ELF-1 (cell line): ENCODE results near the gene RASL10A.

Source experiments
- DNase-seq: peaks from one replicate; pipeline ENCODE4 v3.0.0-alpha.2; 2016; ENCODE audit warnings: low read depth, low spot score

Gene RASL10A

GRCh38 chr22:29323641-29324040, 8.1 kb upstream of the RASL10A start:
- DNase-seq, result no peak

- DNase-seq, result no peak
Observed at GRCh38 chr22:29320546-29320945, 5.0 kb upstream of the RASL10A start.

DNA sequence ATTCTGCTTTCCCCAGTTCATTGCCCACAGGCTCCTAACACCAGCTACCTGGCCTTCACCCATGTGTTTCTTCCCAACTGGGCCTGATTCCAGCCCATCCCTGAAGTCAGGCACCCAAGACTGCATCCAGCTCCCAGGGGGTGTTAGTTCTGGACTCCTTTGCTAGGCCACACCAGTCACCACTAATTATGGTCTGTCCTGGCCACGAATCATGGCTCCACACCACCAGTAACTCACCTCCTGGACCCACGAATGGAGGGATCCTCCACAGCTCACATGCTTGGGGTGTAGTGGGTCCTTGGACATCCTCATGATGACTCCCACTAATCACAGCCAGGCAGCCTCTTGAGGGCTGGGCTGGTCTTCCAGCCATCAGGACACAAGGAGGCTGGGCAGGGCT, 3.6 kb upstream of the RASL10A start:
- no peak for DNase-seq

- no peak for DNase-seq
Observed at GRCh38 chr22:29317827-29318454, 2.4 kb upstream of the RASL10A start.

DNA sequence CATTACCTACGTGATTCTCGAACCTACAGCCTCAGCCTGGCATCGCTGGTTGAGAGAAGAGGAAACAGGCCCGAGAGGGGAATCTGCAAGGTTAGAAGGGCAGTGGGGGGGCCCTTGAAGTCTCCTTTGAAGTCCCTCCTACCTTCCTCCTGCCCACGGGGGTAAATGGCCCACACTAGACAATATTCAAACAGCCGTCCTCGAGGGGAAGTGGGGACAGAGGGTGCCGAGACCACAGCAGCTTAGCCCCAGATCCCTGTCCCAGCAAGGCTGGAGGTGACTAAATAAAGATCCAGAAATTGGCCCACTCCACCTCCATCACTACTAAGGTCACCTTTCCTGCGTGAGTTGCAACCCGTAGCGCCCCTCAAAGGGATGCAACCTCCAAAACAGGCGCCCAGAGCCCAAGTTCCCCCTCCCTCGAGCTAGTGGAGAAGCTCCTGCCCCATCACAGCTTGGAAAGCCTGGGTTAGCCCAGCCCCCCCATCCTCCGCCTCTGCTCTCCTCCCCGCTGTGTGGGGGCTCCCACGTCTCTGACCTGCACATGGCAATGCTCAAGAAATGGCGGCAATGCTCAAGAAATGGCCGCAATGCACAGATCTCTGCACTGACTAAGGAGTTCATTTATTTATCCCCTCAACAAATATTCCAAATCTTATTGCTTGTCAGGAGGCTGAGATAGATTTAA, 788 bp upstream of the RASL10A start:
- DNase-seq, result no peak

DNA sequence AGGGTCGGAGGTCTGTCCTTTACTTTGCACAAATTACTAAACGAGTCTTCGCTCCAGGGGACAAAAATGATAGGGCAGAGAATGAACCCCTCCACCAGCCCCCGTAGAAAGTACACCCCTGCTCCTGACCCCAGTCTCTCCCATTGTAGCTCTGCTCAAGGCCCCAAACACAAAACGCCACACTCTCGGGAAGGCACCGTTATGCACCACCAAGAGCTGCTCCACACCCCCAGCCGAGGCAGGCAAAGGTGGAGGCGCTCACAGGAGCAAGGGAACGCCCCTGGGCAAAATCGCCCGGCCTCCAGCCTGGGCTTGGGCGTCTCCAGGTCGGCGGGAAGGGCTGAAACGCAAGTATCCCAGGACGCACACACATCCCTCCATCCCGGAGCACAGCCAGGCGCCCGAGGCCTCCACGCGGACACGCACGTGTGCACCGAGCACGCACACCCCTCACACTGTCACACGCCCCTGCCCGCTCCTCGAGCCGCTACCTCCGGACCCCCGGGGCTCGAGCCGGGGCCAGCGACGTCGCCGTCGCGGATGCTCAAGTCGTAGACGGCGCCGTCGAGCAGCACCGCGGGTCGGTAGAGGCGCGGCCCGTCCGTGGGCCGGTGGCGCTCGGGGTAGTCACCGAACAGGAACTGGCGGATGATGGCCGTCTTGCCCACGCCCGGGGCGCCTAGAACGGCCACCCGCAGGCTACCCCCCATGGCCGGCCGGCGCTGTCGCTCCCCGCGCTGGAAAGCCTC, 786 bp downstream of the RASL10A start:
- peak; percentile 71 for DNase-seq

GRCh38 chr22:29313576-29314466, 1.7 kb downstream of the RASL10A start:
- no peak for DNase-seq

GRCh38 chr22:29313126-29313575, 2.3 kb downstream of the RASL10A start:
- DNase-seq, result peak; percentile 93

DNA sequence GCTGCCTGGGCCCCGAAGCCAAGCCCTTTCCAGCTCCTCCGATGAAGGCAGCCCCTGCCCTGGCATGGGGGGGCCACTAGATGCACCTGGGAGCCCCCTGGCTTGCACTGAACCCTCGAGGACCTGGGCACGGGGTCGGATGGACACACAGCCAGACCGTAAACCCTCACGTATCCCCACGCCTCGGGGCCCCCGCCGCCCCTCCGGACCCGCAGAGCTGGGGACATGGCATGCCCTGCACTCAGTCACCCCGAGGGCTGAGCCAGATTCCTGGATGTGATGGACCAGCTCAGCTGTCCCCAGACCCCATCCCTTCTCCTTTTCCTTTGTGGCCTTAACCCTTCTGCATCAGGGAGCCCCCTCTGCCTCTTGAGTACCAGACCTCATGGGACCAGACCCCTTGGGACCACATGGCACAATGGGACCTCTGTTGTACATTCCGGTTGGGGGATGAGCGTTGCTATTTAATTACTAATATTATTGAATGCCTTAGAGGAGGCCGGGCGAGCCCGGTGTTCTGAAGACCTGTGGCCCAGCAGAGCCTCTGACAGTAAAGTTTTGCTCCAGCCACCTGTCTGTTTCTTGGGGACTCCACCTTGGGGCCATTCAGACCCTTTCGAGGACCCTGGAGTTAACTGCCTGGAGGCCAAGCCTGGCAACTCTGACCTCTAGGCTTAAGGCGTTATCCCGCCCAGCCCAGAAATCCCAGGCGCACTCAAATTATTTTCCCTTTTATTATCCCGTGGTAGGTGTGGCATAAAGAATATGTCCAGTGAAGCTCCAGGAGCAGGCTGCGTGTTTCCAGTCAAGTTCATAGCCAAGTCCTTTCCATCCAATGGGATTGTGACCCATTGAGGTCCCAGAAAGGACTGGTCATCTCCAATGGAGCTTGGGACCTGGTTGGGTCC, 3.0 kb downstream of the RASL10A start:
- DNase-seq, result no peak

GRCh38 chr22:29311464-29312217, 3.9 kb downstream of the RASL10A start:
- DNase-seq, result no peak

DNA sequence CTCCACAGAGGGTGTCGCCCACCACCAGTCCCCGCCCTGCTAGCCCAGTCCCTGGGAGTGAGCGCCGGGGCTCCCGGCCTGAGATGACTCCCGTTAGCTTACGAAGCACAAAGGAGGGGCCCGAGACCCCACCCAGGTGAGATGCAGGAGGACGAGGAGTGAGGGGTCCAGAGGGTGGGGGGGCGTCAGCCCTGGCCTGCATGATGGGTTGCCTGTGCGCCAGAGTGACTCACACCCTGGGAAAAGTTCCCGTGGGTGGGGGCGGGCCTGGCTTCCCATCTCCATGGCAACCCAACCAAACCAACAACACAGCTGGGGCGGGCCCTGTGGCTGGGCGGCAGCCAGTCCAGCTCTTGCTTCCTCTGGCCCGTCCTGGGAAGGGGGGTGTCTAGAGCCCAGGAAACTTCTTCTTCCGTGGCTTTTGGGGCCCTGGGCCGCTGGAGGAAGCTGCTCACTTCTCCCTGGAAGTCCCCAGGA, 4.6 kb downstream of the RASL10A start:
- DNase-seq, result peak; percentile 91

DNA sequence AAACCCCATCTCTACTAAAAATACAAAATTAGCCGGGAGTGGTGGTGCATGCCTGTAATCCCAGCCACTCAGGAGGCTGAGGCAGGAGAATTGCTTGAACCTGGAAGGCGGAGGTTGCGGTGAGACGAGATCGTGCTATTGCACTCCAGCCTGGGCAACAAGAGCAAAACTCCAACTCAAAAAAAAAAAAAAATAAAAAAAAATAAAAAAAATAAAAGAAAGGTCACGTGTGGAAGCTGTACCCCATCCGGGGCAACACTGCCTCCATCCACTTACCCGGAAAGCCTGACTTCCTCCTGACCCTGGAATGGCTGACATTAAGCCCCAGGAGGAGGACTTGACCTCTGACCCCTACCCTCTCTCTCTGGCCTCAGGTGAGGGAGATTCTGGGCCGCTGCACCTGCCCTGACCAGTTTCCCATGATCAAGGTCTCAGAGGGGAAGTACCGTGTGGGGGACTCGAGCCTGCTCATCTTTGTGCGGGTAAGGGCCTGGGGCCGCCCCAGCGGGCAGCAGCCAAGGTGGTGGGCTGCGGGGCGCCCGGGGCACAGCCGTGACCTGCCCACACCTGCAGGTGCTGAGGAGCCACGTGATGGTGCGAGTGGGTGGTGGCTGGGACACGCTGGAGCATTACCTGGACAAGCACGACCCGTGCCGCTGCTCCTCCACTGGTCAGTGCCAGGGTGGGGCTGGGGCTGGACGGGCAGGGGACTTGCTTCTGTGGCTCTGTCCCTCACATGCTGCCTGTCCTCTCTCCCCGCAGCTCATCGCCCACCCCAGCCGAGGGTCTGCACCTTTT, 5.2 kb downstream of the RASL10A start:
- DNase-seq, result peak; percentile 44

DNA sequence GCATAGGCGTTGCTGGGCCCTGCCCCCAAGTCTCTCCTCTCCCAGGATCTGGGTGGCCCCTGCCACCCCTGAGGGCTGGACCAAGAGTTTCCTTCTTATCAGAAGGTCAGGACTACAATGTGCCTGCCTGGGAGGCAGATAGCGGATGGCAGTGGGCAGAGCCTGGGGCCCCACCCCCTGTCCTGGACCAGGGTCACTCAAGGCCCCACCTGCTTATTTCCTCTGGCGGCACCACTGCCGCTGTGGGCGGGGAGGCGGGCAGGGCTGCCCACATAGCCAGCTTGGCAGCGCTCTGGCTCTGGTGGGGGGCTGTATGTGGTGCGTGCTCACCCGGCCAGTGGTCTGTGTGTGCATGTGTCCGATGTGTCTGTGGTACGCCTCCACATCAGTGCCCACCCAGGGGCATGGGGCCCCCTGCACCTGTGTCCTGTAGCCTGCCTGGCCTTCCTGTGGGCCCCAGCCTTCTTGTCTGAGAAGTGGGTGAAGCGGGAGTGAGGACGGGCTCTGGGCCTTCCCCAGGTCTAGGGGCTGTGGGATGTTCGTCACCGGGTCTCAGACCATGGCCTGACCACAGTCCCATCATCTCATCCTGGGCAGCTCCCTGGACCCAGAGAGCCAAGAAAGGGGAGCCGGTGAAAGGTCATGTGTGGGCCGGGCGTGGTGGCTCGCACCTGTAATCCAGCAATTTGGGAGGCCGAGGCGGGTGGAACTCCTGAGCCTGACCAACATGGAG, 6.0 kb downstream of the RASL10A start:
- no peak for DNase-seq

DNA sequence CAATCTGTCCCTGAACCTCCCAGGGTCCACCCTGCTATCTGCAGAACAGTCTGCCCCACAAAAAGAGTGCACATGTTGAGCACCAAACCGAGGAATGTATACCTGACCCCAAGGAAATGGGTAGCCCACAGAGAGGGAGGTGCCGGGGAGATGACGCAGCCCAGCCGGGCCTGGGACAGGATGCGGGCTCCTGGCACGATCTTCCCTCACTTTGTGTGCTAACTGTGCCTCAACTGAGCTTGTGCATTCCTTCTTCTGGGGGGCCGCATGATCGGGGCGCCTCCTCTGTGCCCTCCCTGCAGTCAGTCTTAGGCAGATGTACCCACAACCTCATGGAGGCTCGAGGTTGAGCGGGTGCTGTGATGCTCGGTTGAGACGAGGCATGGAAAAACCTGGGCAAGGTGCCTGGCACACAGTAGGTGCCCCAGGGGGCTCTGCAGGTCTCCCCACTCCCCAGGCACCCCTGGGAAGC, 6.7 kb downstream of the RASL10A start:
- no peak for DNase-seq

DNA sequence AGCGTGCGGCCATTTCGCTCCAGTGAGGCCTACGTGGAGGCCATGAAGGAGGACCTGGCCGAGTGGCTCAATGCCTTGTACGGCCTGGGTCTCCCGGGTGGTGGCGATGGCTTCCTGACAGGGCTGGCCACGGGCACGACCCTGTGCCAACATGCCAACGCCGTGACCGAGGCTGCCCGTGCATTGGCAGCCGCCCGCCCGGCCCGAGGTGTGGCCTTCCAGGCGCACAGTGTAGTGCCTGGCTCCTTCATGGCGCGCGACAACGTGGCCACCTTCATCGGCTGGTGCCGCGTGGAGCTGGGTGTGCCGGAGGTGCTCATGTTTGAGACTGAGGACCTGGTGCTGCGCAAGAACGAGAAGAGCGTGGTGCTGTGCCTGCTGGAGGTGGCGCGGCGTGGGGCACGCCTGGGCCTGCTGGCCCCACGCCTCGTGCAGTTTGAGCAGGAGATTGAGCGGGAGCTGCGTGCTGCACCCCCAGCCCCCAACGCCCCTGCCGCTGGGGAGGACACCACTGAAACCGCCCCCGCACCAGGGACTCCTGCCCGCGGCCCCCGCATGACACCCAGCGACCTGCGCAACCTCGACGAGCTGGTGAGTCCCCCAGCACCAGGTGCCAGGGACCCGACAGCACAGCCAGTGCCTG, 7.2 kb downstream of the RASL10A start:
- DNase-seq, result no peak

DNA sequence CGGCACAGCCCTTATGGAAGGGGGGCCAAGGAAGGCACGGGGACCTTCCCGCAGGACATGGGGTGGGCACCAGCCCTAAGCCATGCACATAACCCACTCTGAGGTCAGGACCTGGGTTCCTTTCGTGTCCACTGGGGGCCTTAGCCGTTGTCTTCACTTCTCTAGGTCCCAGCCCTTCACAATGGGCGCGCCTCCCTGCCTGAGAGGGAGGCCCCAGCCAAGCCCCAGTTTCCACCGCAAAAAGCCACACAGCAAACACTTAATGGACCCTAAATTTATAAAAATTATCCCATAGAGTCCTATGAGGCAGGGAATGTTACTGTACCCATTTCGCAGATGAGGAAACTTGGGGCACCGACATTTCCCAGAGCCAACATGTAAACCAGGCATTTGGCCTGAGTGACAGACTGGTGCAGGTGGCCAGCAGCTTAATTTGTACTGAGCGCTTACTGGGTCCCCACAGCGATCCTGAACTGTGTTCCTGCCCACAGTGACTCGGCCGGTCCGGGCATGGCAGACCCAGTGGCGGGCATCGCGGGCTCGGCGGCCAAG, 7.8 kb downstream of the RASL10A start:
- no peak for DNase-seq
